ENCODE data around the gene ERP44. TPM values are rescaled to one million over a fixed set of nuclear protein-coding genes. Genes with fewer than 3 reads are reported as not detected.
"Not testable (repeated sequence)": the region's sequence is repeated elsewhere in the genome, so short reads cannot be mapped to it uniquely, and the experiment has no call there.

The ERP44 gene
- polyA plus RNA-seq, 1 donor (not counting 4 experiments of a cell fraction or from before 2014, with no cell fraction given): 17.6 TPM

DNA sequence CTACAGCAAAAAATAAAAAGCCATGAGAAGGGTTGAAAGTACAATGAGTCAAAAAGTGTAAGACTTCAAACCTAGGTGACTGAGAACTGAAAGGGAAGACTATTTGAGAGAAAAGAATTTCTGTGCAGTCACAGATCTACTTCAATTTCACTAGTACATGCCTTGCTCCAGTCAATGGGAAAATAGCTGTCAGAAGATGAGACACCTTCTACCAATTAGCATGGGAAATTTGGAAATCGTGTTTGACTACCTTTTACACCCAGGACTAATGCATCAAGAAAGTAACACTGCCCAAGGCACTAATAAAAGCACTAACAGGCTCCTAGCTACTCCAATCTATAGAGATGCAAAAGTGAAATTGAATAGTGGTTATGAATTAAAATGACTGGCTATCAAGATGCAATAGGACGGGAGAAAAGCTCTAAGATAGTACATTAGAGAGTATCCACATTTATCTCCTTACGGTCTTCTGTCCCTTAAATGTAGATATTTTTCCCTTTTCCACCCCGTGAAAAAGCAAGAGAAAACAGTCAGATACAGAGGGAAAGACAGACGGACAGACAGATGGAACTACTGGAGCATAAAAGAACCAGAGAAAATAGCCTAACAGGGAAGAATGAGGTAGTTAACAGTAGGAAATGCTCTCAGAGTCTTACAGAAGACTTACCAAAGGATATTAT lies 15.2 kb downstream of the ERP44 start:
- Histone ChIP-seq H2AFZ (ENCODE audit: control insufficient read depth, low read length) (no peak overlapping the region), H3K4me3 (ENCODE audit: control insufficient read depth in 2 of 3, extremely low read depth in 1 of 3, insufficient read depth in 2 of 3, low read depth in 1 of 3, low read length in 3 of 3) (no peak overlapping the region), H3K4me1 (ENCODE audit: control insufficient read depth, extremely low read depth, insufficient read depth, low read length) (peaks cover 15% of the 10 kb centered on the region), H3K79me2 (ENCODE audit: control insufficient read depth, insufficient read depth, low read length) (peaks cover 68% of the 10 kb centered on the region), H3K27ac (ENCODE audit: control insufficient read depth, insufficient read depth, low read length) (no peak overlapping the region), H3K9ac (ENCODE audit: control insufficient read depth, extremely low read depth, insufficient read depth, low read length) (no peak overlapping the region), H3K4me2 (ENCODE audit: control insufficient read depth, extremely low read depth, insufficient read depth, low read depth, low read length) (no peak overlapping the region), H3K27me3 (ENCODE audit: control insufficient read depth, extremely low read depth, insufficient read depth, low read length) (no peaks in the 10 kb centered on the region), H3K9me1 (ENCODE audit: control insufficient read depth, extremely low read depth, insufficient read depth, low read length) (peaks cover 2% of the 10 kb centered on the region), H3K9me3 (ENCODE audit: control insufficient read depth, low read depth, low read length) (no peaks in the 10 kb centered on the region), H3K36me3 (ENCODE audit: control insufficient read depth in 2 of 2, extremely low read depth in 1 of 2, insufficient read depth in 2 of 2, low read length in 2 of 2) (peaks cover 0 to 2% of the 10 kb centered on the region in 2 experiments), H4K20me1 (ENCODE audit: control insufficient read depth, extremely low read depth, insufficient read depth, low read length) (peaks cover 52% of the 10 kb centered on the region)
- FAIRE-seq (no peak), DNase-seq (ENCODE audit: low read depth, low spot score) (no peak)
- dilution Hi-C loops (cut with MboI; ENCODE audit: extremely low pct_ligation_motif_present, low sequenced_read_pairs): no loop called here
- no peak for TF ChIP-seq EZH2 (IDR thresholded peaks at IDR 0.05; ENCODE audit: low read length)
- TF ChIP-seq, protein P1, sequence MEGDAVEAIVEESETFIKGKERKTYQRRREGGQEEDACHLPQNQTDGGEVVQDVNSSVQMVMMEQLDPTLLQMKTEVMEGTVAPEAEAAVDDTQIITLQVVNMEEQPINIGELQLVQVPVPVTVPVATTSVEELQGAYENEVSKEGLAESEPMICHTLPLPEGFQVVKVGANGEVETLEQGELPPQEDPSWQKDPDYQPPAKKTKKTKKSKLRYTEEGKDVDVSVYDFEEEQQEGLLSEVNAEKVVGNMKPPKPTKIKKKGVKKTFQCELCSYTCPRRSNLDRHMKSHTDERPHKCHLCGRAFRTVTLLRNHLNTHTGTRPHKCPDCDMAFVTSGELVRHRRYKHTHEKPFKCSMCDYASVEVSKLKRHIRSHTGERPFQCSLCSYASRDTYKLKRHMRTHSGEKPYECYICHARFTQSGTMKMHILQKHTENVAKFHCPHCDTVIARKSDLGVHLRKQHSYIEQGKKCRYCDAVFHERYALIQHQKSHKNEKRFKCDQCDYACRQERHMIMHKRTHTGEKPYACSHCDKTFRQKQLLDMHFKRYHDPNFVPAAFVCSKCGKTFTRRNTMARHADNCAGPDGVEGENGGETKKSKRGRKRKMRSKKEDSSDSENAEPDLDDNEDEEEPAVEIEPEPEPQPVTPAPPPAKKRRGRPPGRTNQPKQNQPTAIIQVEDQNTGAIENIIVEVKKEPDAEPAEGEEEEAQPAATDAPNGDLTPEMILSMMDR (optimal IDR thresholded peaks at IDR 0.05 in 1 of 3, IDR thresholded peaks at IDR 0.05 in 1 of 3, conservative IDR thresholded peaks at IDR 0.05 in 1 of 3; ENCODE audit: extremely low read depth in 1 of 3, insufficient read depth in 2 of 3, low read length in 3 of 3): no peak

DNA sequence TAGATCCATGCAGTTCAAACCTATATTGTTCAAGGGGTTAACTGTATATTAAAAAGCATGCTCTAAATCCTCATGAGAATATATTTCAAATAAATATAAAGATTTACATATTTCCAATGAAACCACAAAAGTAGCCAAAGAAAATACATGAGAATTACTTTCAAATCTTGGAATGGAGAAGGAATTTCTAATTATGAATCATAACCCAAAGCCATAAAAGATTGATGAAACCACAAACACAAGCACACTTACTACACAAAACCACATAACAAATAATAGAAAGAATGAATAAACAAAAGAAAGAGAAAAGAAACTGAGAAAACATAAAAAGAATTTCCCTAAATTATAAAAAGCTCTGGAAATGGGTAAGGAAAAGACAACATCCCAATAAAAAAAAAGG lies 16.0 kb downstream of the ERP44 start:
- no peak overlapping the region for H3K4me2 ChIP-seq (ENCODE audit: control insufficient read depth, extremely low read depth, insufficient read depth, low read depth, low read length)
- no peak overlapping the region for H3K4me3 ChIP-seq (ENCODE audit: control insufficient read depth in 2 of 3, extremely low read depth in 1 of 3, insufficient read depth in 2 of 3, low read depth in 1 of 3, low read length in 3 of 3)
- FAIRE-seq (no peak), DNase-seq (ENCODE audit: low read depth, low spot score) (no peak)
- H3K9me1 ChIP-seq (ENCODE audit: control insufficient read depth, extremely low read depth, insufficient read depth, low read length): no peaks in the 10 kb centered on the region
- peaks cover 52% of the 10 kb centered on the region for H4K20me1 ChIP-seq (ENCODE audit: control insufficient read depth, extremely low read depth, insufficient read depth, low read length)
- no peaks in the 10 kb centered on the region for H3K9me3 ChIP-seq (ENCODE audit: control insufficient read depth, low read depth, low read length)
- H3K27ac ChIP-seq (ENCODE audit: control insufficient read depth, insufficient read depth, low read length): no peak overlapping the region
- peaks cover 0 to 2% of the 10 kb centered on the region in 2 experiments for H3K36me3 ChIP-seq (ENCODE audit: control insufficient read depth in 2 of 2, extremely low read depth in 1 of 2, insufficient read depth in 2 of 2, low read length in 2 of 2)
- H2AFZ ChIP-seq (ENCODE audit: control insufficient read depth, low read length): no peak overlapping the region
- H3K79me2 ChIP-seq (ENCODE audit: control insufficient read depth, insufficient read depth, low read length): peaks cover 66% of the 10 kb centered on the region
- H3K27me3 ChIP-seq (ENCODE audit: control insufficient read depth, extremely low read depth, insufficient read depth, low read length): no peaks in the 10 kb centered on the region
- H3K9ac ChIP-seq (ENCODE audit: control insufficient read depth, extremely low read depth, insufficient read depth, low read length): no peak overlapping the region
- dilution Hi-C loops (cut with MboI; ENCODE audit: extremely low pct_ligation_motif_present, low sequenced_read_pairs): no loop called here
- H3K4me1 ChIP-seq (ENCODE audit: control insufficient read depth, extremely low read depth, insufficient read depth, low read length): peaks cover 7% of the 10 kb centered on the region
- TF ChIP-seq EZH2 (IDR thresholded peaks at IDR 0.05; ENCODE audit: low read length): no peak
- TF ChIP-seq, protein P1 (optimal IDR thresholded peaks at IDR 0.05 in 1 of 3, IDR thresholded peaks at IDR 0.05 in 1 of 3, conservative IDR thresholded peaks at IDR 0.05 in 1 of 3; ENCODE audit: extremely low read depth in 1 of 3, insufficient read depth in 2 of 3, low read length in 3 of 3): no peak

DNA sequence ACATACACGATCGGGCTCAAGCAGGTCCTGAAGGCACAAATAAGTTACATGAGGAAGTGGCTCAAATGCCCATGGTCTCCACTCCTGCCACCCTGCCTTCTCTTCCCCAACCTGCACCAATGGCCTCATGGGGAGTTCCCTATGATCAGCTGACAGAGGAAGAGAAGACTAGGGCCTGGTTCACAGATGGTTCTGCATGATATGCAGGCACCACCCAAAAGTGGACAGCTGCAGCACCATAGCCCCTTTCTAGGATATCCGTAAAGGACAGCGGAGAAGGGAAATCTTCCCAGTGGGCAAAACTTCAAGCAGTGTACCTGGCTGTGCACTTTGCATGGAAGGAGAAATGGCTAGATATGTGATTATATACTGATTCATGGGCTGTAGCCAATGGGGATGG lies 22.5 kb downstream of the ERP44 start:
- H3K4me3 ChIP-seq (ENCODE audit: control insufficient read depth in 2 of 3, extremely low read depth in 1 of 3, insufficient read depth in 2 of 3, low read depth in 1 of 3, low read length in 3 of 3); H3K4me2 ChIP-seq (ENCODE audit: control insufficient read depth, extremely low read depth, insufficient read depth, low read depth, low read length); FAIRE-seq; H3K9me1 ChIP-seq (ENCODE audit: control insufficient read depth, extremely low read depth, insufficient read depth, low read length); dilution Hi-C loops (cut with MboI; ENCODE audit: extremely low pct_ligation_motif_present, low sequenced_read_pairs); H3K9ac ChIP-seq (ENCODE audit: control insufficient read depth, extremely low read depth, insufficient read depth, low read length); H2AFZ ChIP-seq (ENCODE audit: control insufficient read depth, low read length); H3K36me3 ChIP-seq (ENCODE audit: control insufficient read depth in 2 of 2, extremely low read depth in 1 of 2, insufficient read depth in 2 of 2, low read length in 2 of 2); H3K9me3 ChIP-seq (ENCODE audit: control insufficient read depth, low read depth, low read length); DNase-seq (ENCODE audit: low read depth, low spot score); H3K27ac ChIP-seq (ENCODE audit: control insufficient read depth, insufficient read depth, low read length); H3K4me1 ChIP-seq (ENCODE audit: control insufficient read depth, extremely low read depth, insufficient read depth, low read length); H3K27me3 ChIP-seq (ENCODE audit: control insufficient read depth, extremely low read depth, insufficient read depth, low read length): not testable (repeated sequence)
- Histone ChIP-seq H4K20me1 (ENCODE audit: control insufficient read depth, extremely low read depth, insufficient read depth, low read length) (peaks cover 16% of the 10 kb centered on the region), H3K79me2 (ENCODE audit: control insufficient read depth, insufficient read depth, low read length) (peaks cover 48% of the 10 kb centered on the region)
